Measurements from ENCODE around the gene MUC5B. TPM values are rescaled to one million over a fixed set of nuclear protein-coding genes. Genes with fewer than 3 reads are reported as not detected.
"Not testable (repeated sequence)": the region's sequence is repeated elsewhere in the genome, so short reads cannot be mapped to it uniquely, and the experiment has no call there.

Gene MUC5B
- total RNA-seq, 1 donor from 2014 or later: 16.0 TPM

DNA sequence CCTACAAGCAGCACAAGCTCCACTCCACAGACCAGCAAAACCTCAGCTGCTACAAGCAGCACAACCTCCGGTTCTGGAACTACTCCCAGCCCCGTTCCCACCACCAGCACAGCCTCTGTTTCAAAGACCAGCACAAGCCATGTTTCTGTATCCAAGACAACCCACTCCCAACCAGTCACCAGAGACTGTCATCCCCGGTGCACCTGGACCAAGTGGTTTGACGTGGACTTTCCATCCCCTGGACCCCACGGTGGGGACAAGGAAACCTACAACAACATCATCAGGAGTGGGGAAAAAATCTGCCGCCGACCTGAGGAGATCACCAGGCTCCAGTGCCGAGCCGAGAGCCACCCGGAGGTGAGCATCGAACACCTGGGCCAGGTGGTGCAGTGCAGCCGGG lies 33.0 kb upstream of the MUC5B start:
- ATAC-seq: not testable (repeated sequence)

DNA sequence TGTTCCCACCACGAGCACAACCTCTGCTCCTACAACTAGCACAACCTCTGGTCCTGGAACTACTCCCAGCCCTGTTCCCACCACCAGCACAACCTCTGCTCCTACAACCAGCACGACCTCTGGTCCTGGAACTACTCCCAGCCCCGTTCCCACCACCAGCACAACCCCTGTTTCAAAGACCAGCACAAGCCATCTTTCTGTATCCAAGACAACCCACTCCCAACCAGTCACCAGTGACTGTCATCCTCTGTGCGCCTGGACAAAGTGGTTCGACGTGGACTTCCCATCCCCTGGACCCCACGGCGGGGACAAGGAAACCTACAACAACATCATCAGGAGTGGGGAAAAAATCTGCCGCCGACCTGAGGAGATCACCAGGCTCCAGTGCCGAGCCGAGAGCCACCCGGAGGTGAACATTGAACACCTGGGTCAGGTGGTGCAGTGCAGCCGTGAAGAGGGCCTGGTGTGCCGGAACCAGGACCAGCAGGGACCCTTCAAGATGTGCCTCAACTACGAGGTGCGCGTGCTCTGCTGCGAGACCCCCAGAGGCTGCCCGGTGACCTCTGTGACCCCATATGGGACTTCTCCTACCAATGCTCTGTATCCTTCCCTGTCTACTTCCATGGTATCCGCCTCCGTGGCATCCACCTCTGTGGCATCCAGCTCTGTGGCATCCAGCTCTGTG lies 30.9 kb upstream of the MUC5B start:
- ATAC-seq: not testable (repeated sequence)

DNA sequence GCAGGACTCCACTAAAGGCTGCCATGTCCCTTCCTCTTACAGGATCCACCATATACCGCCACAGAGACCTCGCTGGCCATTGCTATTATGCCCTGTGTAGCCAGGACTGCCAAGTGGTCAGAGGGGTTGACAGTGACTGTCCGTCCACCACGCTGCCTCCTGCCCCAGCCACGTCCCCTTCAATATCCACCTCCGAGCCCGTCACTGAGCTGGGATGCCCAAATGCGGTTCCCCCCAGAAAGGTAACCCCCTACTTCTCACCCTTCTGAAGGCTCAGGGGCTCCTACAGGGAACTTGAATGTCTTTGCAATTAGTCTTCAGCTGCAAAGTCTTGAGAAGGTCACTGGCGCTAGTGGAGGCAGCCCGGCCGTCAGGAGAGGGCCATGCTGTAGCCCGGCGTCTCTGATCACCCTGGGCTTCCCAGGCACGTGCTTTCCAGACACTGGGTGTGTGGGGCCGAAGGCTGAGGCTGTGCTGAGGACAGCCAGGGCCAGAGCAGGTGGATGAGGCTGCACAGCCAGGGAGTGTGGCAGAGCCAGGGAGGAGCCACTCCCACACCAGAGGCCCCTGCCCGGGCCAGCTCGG lies 30.0 kb upstream of the MUC5B start:
- no peak for ATAC-seq

DNA sequence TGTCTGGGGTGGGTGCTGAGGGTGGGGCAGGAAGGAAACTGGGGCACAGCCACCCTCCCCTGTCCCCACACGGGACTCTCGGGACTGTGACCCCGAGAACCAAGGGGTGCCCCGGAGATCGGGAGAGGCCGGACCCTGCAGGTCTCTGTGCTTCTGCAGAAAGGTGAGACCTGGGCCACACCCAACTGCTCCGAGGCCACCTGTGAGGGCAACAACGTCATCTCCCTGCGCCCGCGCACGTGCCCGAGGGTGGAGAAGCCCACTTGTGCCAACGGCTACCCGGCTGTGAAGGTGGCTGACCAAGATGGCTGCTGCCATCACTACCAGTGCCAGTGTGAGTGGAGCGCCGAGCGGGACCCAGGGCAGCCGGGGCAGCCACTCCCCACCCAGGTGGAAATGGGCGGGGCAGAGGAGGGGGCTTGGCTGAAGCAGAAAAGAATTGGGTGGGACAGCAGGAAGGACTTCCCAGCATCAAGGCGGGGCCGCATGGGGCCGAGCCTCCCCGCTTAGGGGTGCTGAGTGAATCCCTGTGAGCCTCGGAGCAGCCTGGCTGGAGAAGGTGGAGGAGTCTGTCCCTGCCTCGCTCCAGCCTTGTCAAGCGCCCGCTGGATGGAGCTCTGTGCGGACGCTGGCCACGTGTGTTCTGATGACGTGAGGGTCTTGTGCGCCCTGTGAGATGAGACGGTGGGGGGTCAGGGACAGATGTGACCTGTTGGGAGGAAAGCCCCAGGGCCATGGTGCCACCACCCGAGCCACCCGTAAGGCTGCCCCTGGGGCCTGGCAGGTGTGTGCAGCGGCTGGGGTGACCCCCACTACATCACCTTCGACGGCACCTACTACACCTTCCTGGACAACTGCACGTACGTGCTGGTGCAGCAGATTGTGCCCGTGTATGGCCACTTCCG lies 29.3 kb upstream of the MUC5B start:
- no peak for ATAC-seq

DNA sequence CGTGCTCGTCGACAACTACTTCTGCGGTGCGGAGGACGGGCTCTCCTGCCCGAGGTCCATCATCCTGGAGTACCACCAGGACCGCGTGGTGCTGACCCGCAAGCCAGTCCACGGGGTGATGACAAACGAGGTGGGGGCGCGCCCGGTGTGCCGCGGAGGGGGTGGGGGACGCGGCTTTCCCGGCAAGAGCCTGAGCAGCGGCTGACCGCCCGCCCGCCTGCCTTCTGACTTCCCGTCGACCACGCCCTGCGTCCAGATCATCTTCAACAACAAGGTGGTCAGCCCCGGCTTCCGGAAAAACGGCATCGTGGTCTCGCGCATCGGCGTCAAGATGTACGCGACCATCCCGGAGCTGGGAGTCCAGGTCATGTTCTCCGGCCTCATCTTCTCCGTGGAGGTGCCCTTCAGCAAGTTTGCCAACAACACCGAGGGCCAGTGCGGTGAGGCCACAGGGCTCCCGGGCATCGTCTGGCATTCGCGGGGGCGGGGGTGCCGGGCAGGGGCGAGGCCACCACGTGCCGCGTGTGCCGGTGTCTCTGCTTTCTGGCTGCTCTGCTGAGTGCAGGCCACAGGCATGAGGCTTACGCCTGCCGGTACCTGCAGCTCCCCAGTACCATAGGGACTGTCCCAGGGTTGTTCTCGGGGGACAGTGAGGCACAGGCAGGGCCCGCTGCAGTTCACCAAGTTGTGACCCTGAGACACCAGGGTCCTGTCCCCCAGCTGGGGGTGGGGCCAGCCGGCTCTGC lies 28.5 kb upstream of the MUC5B start:
- no peak for ATAC-seq

DNA sequence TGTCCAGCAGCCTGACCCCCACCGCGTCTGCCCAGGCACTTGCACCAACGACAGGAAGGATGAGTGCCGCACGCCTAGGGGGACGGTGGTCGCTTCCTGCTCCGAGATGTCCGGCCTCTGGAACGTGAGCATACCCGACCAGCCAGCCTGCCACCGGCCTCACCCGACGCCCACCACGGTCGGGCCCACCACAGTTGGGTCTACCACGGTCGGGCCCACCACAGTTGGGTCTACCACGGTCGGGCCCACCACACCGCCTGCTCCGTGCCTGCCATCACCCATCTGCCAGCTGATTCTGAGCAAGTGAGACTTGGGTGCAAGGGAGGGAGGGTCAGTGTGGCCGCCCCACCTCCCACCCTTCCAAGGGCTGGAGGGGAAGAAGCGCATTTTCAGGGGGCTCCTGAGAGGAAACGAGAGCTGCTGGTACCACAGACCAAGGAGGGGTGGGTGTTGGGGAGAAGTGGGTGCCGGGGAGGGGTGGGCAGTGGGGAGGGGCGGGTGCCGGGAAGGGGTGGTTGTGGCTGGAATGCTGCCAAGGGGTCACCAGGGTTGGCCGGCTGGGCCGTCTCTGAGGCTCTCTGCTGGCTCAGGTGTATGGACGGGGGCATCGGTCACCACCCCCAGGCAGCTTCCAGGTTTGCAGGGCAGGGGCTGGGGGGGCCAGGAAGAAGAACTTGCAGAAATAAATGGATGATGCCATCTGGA lies 27.7 kb upstream of the MUC5B start:
- no peak for ATAC-seq

DNA sequence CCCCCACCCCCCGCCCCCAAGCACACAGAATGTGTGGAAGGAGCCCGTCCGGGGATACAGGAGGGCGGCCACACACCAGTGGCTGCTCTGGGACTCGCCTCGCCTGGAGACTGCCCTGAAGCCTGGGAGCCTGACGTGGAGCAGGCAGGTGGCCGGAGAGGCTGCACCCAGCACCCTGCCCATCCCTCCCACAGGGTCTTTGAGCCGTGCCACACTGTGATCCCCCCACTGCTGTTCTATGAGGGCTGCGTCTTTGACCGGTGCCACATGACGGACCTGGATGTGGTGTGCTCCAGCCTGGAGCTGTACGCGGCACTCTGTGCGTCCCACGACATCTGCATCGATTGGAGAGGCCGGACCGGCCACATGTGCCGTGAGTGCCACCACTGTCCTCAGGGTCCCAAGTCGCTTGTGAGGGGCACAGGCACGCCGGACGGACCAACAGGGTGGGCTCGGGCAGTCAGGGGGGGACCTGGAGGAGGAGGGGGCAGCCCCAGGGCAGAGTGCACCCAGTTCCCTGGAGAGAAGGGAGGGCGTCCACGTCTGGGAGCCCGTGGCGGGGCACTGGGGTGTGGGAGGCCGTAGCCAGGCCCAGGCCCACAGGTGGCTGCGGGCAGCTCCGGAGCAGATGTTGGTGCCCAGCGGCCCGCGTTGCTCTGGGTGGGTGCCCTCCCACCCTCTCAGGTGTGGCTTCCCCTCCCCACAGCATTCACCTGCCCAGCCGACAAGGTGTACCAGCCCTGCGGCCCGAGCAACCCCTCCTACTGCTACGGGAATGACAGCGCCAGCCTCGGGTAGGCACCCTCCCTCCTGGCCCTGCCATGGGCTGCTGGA lies 27.0 kb upstream of the MUC5B start:
- no peak for ATAC-seq

DNA sequence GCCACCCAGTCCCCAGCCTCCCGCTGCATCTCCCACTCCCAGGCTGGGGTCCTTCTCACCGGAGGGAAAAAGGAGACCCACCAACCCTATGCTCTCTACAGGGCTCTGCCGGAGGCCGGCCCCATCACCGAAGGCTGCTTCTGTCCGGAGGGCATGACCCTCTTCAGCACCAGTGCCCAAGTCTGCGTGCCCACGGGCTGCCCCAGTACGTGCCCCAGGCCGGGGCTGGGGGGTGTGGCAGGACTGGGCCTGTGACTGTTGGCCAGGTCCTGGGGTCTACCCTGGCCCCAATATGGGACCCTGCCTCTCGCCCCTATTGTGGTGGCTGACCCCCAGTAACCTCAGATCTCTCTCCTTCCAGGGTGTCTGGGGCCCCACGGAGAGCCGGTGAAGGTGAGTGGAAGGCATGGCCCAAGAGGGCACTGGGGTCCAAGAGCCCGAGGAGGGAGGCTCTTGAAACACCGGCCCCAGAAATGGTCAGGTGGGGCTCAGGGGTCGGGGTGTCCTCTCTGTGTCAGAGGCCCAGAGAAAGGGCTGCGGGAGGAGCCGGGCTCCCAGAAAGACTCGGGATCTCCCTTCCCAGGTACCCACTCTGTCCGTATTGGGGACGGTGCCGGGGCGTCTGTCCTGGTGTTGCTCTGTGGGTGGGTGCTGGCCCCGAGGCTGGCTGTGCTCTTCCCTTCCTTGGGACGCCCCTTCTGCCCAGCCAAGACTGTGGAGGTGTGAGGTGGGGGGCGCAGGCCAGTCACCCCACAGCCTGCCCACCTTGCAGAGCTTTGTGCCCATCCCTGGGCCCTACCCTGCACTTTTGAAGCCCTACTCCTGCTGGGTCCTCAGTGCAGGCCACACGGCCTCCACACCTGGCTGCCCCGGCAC lies 26.1 kb upstream of the MUC5B start:
- no peak for ATAC-seq

DNA sequence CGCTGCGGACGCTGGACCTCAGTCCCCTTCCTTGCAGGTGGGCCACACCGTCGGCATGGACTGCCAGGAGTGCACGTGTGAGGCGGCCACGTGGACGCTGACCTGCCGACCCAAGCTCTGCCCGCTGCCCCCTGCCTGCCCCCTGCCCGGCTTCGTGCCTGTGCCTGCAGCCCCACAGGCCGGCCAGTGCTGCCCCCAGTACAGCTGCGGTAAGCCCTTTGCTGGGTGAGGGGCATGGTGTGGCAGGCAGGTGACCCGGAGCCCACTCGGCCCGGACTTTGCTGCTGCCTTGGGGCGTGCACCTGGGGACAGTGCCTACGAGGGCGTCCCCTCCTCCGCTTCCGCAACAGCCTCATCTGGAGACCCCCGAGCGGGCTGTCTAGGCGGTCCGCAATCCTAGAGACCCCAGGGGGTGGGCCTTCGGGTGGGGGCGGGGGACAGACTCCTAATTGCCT lies 25.4 kb upstream of the MUC5B start:
- ATAC-seq: no peak

DNA sequence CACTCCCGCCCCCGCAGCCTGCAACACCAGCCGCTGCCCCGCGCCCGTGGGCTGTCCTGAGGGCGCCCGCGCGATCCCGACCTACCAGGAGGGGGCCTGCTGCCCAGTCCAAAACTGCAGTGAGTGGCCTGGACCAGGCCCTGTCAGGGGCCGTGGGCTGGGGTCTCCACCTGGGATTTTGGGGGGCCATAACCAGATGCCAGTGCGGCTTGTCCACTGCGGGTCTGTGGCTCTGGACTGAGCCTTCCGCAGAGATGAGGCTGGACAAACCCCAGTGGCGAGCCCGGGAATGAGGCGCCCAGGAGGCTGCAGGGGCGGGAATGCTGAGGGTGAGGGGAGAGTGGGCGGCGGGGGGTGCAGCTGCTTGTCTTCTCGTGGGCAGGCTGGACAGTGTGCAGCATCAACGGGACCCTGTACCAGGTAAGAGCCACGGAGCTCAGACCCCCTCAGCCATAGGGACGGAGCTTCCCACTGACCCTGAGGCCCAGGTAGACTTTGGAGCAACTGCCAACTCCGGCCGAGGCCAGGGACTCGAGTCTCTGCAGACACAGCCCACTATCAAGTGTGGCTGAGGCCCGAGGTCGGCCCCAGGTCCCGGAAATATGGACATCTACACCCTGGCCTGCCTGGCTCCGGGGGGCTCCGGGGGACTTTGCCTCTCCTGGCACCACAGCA lies 24.8 kb upstream of the MUC5B start:
- no peak for ATAC-seq

DNA sequence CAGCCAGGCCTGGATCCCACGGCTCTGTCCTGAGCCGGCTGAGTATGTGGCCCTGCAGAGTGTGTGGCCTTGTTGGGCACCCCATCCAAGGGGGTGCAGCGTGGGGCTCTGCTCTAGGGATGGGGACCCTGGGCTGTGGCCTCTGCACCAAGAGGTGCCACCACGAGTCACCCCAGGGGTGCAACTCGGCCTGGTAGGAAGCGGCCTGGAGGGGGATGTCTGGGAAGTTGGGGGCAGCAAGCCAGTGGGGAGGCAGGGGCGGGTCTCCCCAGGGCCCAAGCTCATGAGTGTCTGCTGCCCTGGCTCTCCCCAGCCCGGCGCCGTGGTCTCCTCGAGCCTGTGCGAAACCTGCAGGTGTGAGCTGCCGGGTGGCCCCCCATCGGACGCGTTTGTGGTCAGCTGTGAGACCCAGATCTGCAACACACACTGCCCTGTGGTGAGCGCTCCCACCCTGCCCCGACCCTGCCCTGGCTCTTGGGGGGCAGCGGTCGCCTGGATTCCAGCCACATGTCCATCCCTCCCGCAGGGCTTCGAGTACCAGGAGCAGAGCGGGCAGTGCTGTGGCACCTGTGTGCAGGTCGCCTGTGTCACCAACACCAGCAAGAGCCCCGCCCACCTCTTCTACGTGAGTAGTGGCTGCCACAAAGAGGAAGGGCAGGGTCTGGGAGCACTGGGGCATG lies 24.2 kb upstream of the MUC5B start:
- ATAC-seq: peak; percentile 26

DNA sequence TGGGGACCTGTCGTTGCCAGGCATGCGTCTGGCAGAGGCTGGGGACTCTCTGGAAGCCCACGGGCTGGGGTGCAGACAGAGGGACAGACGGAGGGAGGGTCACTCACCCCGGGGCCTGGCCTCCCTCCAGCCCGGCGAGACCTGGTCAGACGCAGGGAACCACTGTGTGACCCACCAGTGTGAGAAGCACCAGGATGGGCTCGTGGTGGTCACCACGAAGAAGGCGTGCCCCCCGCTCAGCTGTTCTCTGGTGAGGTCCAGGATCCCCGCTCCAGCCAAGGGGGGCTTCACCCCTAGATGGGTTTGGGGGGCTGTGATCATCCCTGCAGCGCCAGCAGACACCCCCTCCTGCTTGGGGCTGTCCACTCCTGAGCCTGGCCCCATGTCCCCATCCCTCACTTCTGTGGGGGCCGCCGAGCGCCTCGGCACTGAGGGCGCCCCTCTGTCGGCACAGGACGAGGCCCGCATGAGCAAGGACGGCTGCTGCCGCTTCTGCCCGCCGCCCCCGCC lies 23.6 kb upstream of the MUC5B start:
- ATAC-seq: no peak

DNA sequence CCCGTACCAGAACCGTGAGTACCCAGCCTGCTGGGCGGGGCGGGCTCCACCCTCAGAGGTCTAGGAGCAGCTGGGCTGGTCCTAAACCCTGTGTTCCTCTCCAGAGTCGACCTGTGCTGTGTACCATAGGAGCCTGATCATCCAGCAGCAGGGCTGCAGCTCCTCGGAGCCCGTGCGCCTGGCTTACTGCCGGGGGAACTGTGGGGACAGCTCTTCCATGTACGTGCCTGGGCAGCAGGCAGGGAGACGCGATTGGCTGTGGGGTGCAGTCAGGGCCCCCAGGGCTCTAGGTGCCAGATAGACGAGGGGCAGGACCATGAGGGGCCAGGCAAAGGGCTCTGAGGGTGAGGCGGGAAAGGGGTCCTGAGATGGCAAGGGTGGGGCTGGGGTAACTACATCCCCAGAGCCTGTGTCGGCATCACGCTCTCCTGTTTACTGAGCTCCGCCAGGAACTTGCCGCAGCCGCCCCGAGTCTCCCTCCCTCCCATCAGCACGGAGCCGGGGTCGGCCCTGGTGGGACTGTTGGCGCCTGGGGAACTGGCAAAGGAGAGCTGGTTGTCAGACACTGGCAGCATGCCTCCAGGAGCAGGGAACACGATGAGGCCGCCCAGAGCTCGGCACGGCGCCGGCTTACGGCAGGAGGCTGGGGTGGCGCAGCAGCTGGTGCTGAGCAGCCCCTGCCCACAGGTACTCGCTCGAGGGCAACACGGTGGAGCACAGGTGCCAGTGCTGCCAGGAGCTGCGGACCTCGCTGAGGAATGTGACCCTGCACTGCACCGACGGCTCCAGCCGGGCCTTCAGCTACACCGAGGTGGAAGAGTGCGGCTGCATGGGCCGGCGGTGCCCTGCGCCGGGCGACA lies 22.9 kb upstream of the MUC5B start:
- ATAC-seq: peak; percentile 31

DNA sequence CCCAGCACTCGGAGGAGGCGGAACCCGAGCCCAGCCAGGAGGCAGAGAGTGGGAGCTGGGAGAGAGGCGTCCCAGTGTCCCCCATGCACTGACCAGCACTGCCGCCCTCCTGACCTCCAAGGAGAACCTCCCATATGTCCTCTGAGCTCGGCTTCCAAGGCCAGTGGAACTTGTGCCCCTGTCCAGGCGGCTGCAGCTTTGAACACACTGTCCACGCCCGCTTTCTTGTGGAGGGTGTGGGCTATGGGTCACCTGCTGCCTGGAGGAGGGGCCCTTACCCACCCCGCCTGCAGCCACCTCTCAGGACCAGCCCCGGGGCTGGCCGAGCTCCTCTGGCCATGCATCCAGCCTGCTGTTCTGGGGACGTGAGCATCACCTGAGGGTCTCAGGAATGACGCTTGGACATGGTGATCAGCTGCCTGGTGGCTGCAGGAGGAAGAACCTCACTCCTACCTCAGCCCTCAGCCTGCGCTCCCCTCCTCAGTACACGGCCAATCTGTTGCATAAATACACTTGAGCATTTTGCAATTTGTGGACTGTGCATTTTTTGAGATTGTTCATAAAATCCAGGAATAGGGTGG lies 22.2 kb upstream of the MUC5B start:
- no peak for ATAC-seq

DNA sequence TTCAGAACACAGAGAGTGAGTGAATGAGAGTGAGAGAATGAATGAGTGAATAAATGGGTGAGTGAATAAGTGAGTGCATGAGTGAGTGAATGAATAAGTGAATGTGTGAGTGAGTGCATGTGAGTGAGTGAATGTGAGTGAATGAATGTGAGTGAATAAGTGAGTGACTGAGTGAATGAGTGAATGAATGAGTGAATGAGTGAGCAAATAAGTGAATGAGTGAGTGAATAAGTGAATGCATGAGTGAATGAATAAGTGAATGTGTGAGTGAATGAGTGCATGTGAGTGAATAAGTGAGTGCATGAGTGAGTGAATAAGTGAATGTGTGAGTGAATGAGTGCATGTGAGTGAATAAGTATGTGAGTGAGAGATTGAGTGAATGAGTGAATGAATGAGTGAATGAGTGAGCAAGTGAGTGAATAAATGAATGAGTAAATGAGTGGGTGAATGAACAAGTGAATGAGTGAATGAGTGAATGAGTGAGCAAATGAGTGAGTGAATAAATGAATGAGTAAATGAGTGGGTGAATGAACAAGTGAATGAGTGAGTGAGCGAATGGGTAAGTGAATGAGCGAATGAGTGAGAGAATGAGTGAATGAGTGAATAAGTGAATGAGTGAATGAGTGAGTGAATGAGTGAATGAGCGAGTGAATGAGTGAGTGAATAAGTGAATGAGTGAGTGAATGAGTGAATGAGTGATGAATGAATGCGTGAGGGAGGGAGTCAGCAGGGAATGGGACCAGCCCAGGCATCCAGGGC lies 21.3 kb upstream of the MUC5B start:
- ATAC-seq: no peak

DNA sequence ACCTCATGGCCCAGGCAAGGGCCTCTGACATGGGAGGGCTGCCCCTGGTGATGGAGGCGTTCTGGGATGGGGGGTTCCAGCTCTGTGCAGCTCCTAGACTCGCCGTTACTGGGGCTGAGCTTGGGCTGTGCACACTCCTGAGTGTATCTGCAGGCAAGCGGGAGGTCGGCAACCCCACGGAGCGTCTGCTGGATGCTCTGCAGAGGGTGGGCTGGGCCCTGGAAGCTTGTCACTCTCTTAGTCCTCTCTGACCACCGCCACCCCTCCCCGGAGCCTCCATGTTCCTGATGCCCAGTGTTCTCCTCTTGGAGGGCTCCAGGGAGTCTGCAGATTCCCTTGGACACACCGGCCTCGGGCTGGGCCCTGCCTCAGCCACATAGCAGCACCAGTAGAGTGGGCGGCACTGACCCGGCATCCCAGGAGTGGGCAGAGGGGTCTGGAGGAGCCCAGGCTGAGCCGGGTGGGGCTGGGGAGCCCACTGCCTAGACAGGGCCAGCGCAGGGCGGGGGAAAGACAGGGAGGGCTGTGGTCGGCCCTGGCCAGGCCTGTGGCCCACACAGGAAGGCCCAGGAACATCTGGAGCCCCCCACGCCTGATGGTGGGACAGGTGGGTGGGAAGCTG lies 20.6 kb upstream of the MUC5B start:
- ATAC-seq: no peak

Measured in esophagus mucosa (tissue), 1 donor.